HG03460 (cell line): Measurements from ENCODE around the gene ALDH1L1.

Source experiments
- ATAC-seq: cut with Tn5 transposase; IDR thresholded peaks from one replicate; pipeline ENCODE4 v1.9.1; 2021; ENCODE audit not compliant: unreplicated experiment

The ALDH1L1 gene

DNA sequence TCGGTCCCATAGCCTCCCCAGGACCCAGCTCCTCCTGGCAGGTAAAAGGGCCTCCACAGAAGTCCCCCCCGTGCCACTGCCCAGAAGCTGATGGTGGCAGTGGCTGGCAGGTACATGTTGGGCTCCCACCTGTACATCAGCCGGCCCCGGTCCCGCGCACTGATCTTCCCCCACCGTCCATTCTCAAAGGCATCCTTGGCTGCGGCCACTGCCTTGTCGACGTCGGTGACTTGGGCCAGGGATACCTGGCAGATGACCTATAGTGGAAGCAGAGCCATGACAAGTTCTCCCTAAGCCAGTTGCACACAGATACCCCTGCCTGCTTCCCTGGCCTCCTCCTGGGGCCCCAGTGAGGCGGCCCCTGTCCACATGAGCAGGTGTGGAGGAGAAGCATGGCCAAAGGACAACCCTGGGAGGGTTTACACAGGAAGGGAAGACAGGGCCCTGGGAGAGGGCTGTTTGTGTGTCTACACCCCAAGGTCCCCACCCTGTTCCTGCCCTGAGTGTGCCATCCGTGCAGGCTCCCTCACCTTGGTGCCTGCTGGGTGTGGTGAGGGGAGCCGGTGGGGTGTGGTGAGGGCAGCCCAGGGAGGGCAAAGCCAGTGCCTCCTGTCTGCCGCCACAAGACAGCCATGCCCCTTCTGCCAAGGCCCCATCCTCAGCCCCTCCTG is 44.8 kb downstream of the ALDH1L1 start:
- ATAC-seq: no peak

DNA sequence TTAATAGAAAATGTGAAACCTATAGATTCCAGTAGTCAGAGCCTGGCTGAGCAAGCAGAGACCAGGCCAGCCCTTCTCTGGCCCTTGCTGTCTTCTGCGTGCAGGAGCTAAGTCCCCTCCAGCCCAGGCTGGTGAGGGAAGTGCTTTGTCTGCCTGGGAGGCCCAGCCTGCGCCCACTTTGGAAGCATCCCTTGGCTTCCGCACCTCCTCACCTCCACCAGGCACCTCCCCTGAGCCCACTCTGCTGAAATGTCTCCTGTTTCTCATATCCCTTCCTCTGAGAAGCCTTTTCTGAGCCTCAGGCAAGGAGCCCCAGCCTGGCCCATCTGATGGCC is 45.3 kb downstream of the ALDH1L1 start:
- ATAC-seq: no peak

DNA sequence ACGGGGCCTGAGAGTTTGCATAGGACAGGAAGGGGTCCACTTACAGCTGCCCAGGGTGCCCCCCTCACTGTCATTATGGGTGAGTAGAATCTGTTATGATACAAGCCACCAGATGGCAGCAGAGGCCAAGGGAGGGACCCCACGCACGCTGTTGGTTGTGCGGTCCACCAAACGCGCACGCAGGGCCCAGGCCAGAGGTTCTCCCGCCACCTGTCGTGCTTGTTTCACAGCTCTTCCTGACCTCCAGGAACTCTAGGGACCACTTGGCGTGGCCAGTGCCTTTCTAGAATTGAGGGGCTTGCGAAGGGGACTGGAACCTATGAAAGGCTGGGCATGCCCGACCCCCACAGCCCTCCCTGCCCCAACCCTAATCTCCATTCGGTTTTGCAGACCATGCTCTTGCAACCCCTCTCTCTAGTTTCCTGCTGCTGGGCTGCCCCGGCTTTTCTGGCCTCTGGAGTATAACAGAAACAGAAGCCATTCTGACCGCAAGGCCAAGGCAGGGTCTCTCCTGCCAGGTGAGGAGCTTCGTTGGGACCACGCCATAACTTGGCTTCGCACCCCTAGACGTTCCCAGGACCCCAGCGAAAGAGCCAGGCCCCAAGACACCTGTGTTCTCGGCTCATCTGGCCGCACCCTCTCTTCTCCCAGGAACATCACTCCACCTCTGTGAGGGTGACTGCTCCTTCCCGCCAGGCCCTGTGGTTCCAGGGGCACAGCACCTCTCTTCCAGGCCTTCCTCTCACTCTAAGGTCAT is 46.0 kb downstream of the ALDH1L1 start:
- no peak for ATAC-seq

- no peak for ATAC-seq
Measured at GRCh38 chr3:126133606-126134005, 46.8 kb downstream of the ALDH1L1 start.

GRCh38 chr3:126132751-126133511 is 47.5 kb downstream of the ALDH1L1 start:
- no peak for ATAC-seq

- ATAC-seq: no peak
Measured at GRCh38 chr3:126131881-126132750, 48.3 kb downstream of the ALDH1L1 start.

- no peak for ATAC-seq
Measured at GRCh38 chr3:126130981-126131745, 49.2 kb downstream of the ALDH1L1 start.

GRCh38 chr3:126130081-126130855 is 50.1 kb downstream of the ALDH1L1 start:
- ATAC-seq: no peak

GRCh38 chr3:126129398-126129891 is 50.9 kb downstream of the ALDH1L1 start:
- ATAC-seq: no peak

- ATAC-seq: no peak
Measured at GRCh38 chr3:126128504-126129397, 51.6 kb downstream of the ALDH1L1 start.

DNA sequence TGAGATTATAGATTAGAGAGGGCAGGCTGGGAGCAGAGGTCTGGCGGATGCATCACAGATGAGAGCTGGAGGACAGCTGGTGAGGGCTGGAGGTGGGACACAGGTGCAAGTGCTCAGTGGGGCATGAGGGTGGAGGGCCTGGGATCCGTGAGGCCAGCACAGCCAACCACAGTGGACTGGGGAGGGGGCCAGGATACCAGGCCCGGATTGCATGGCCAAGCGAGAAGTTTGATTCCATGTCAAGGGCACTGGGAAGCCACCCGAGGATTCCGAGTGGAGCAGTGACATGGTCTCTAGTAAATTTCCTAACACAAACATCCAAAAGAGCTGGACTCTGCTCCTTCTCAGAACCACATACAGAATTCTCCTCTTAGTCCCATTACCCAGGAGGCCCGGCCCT is 52.5 kb downstream of the ALDH1L1 start:
- ATAC-seq: no peak

DNA sequence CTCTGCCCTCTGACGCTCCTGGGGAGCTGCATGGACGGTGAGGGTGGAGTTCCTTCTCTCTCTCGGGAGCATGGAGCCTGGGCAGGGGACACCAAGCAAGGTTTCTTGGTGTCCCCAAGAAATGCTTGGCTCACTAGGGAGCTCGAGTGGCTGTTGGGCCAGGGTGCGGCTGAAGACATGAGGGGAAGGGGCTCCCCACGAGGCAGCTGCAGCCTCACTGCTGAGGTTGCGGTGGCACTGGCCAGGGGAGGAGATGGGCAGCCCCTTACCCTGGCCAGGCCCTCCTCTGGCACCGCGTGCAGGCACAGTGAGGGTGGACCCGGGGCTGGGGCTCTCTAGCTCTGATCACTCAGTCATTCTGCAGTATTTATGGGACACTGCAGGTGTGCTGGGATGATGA is 52.9 kb downstream of the ALDH1L1 start:
- no peak for ATAC-seq

GRCh38 chr3:126126811-126127431 is 53.5 kb downstream of the ALDH1L1 start:
- ATAC-seq: no peak

DNA sequence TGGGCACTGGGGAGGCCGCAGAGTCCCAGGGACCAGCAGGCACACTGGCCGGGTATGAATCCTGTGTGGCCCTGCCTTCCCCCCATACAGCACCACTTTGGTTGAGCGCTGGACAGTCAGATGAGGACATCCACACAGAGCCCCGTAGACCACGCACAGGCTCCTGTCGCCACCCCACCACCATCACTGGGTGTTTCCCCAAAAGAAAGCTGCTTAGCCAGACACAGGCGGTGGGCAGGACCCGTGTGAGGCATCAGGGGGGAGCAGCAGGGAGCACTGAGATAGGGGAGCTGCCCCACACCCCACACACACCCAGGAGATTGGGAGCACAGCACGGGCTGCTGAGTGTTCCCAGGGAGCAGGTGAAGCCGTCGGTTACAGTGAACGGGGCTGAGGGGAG is 54.1 kb downstream of the ALDH1L1 start:
- ATAC-seq: no peak

DNA sequence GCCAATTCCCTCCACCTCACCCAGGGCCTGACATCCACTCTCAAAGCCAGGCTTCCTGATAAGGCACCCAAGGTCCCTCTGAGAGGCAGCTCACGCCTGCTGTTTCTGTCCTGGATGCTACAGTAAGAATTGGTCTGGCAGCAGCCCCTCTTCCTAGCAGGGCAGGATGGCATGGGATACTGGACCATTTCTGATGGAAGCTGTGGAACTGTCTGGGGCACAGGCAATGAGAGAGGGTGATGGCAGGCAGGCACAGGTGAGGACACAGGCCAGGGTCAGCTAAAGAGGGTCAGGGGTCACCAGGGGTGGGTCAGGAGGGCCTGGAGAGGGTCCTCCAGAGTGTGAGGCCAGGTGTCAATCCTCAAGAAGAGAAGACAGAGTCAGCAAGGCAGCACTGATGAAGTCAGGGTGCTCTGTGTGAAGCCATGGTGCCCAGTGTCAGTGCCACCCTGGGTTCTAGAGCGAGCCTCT is 54.6 kb downstream of the ALDH1L1 start:
- ATAC-seq: no peak

DNA sequence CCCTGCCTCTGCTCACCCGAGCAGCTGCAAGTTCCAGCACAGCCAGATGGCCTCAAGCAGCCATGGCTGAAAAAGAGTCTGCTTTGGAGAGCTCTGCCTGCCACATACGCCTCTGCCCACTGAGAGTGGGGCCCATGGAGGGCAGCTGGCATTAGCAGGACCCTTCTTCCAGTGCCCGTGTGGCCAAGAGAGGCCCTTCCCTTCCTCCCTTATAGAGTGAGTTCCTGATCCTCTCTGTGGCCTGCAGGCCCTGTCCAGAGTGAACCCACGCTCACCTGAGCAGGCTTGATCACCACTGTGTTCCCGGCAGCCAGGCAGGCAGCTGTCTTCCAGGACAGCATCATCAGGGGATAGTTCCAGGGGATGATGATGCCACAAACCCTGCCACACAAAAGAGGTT is 55.0 kb downstream of the ALDH1L1 start:
- no peak for ATAC-seq

DNA sequence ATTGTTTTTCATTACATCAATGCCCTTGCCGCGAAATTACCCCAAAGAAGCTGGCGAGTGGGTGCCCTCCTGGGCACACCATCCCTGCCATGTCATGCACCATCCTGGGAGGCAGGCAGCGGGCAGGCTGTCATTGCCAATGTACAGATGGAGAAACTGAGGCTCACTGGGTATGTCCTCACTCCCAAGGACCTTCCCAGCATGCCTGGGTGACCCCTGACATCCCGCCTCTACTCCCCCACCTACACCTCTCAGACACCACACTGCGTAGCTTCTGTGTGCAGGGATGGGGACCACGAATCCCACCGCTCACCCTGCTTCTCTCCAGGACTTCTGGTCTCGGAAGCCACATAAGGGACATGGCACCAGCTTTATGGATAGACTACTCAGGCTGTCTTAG is 55.5 kb downstream of the ALDH1L1 start:
- ATAC-seq: no peak
